IMR-90 (cell line): Measurements from ENCODE around the gene COL6A5. TPM values are rescaled to one million over a fixed set of nuclear protein-coding genes. Genes with fewer than 3 reads are reported as not detected.

Experiments used
- ATAC-seq: fragments of 200-7000 bp; cut with Tn5 transposase; 2 replicates; pipeline ENCODE4 v1.9.1; 2020; ENCODE audit warnings: low read depth, mild to moderate bottlenecking, moderate library complexity
- BruUV-seq: library from RNA; stranded (reverse); fragments of 400-500 nt; replicated peaks from 2 replicates; lab custom pipeline; 2021; lab: Mats Ljungman, UMichigan
- CTCF ChIA-PET: fragments of 300-600 bp; formaldehyde crosslinking; extraction: SDS; loops from one replicate; lab custom pipeline; 2021; ENCODE audit warnings: antibody characterized with exemption; lab: Yijun Ruan, JAX
- POLR2A ChIA-PET: fragments of 300-600 bp; sonication (Branson Sonifier 250); formaldehyde crosslinking; loops from one replicate; lab custom pipeline; 2022; ENCODE audit warnings: antibody characterized with exemption; ENCODE audit not compliant: unreplicated experiment; lab: Charles Lee
- DNase-seq: peaks from one replicate; pipeline ENCODE4 v3.0.0; 2013
- H2AFZ ChIP-seq: replicated peaks from 2 replicates; pipeline ENCODE3; 2013; ENCODE audit warnings: low read length, mild to moderate bottlenecking; ENCODE audit not compliant: poor library complexity
- H2AK5ac ChIP-seq: 2 replicates; pipeline ENCODE4 v1.6.1; 2013; ENCODE audit warnings: low read depth, low read length, inconsistent platforms
- H2AK9ac ChIP-seq: replicated peaks from 2 replicates; pipeline ENCODE3; 2013; ENCODE audit warnings: mild to moderate bottlenecking, low read depth, low read length, moderate library complexity; ENCODE audit not compliant: poor library complexity
- H2BK120ac ChIP-seq: 2 replicates; pipeline ENCODE4 v1.6.1; 2013; ENCODE audit warnings: low read depth, low read length, inconsistent platforms
- H2BK15ac ChIP-seq: 3 replicates; pipeline ENCODE4 v1.6.1; 2013; ENCODE audit warnings: low read depth, low read length, inconsistent platforms
- H2BK20ac ChIP-seq: 2 replicates; pipeline ENCODE4 v1.6.1; 2013; ENCODE audit warnings: low read depth, mild to moderate bottlenecking, inconsistent platforms, low read length, moderate library complexity
- H2BK5ac ChIP-seq: 2 replicates; pipeline ENCODE4 v1.6.1; 2013; ENCODE audit warnings: mild to moderate bottlenecking, low read depth, low read length, inconsistent platforms; ENCODE audit not compliant: poor library complexity, severe bottlenecking
- H3K14ac ChIP-seq: replicated peaks from 2 replicates; pipeline ENCODE4 v1.6.1; 2013; ENCODE audit warnings: low read depth, low read length, inconsistent platforms
- H3K18ac ChIP-seq: 2 replicates; pipeline ENCODE4 v1.6.1; 2013; ENCODE audit warnings: low read depth, low read length, control low read depth
- H3K23ac ChIP-seq: 2 replicates; pipeline ENCODE4 v1.6.1; 2013; ENCODE audit warnings: low read depth, low read length, inconsistent platforms
- H3K27ac ChIP-seq: 2 replicates; pipeline ENCODE4 v1.5.1; 2013; ENCODE audit warnings: mild to moderate bottlenecking, control low read depth, low read length; ENCODE audit not compliant: insufficient read depth
- H3K27me3 ChIP-seq: 2 replicates; pipeline ENCODE4 v1.6.1; 2013; ENCODE audit warnings: low read length; ENCODE audit not compliant: control insufficient read depth, insufficient read depth
- H3K36me3 ChIP-seq: 2 replicates; pipeline ENCODE4 v1.6.1; 2013; ENCODE audit warnings: low read length, mixed read lengths; ENCODE audit not compliant: control insufficient read depth, insufficient read depth
- H3K4ac ChIP-seq: 2 replicates; pipeline ENCODE4 v1.6.1; 2013; ENCODE audit warnings: low read depth, low read length, inconsistent platforms
- H3K4me1 ChIP-seq: 2 replicates; pipeline ENCODE4 v1.6.1; 2013; ENCODE audit warnings: low read length, mixed read lengths; ENCODE audit not compliant: control insufficient read depth, insufficient read depth
- H3K4me2 ChIP-seq: 2 replicates; pipeline ENCODE4 v1.6.1; 2013; ENCODE audit warnings: low read depth, mild to moderate bottlenecking, control low read depth, low read length, moderate library complexity
- H3K4me3 ChIP-seq: 2 replicates; pipeline ENCODE4 v1.5.1; 2013; ENCODE audit warnings: low read depth, mild to moderate bottlenecking, control low read depth, low read length, moderate library complexity; ENCODE audit not compliant: insufficient read depth
- H3K56ac ChIP-seq: 2 replicates; pipeline ENCODE4 v1.6.1; 2013; ENCODE audit warnings: low read length, inconsistent platforms; ENCODE audit not compliant: insufficient read depth; ENCODE audit errors: extremely low read depth
- H3K79me1 ChIP-seq, 2 experiments: 2 replicates each; pipeline ENCODE4 v1.6.1; 2013; ENCODE audit warnings: low read length in 2 of 2, inconsistent platforms in 1 of 2, low read depth in 1 of 2
- H3K9ac ChIP-seq: 2 replicates; pipeline ENCODE4 v1.6.1; 2013; ENCODE audit warnings: low read depth, low read length, control low read depth
- H3K9me1 ChIP-seq: 2 replicates; pipeline ENCODE4 v1.6.1; 2013; ENCODE audit warnings: low read length, inconsistent platforms; ENCODE audit not compliant: insufficient read depth
- H3K9me3 ChIP-seq: 2 replicates; pipeline ENCODE4 v1.6.1; 2013; ENCODE audit warnings: low read length; ENCODE audit not compliant: control insufficient read depth, insufficient read depth
- H4K20me1 ChIP-seq: 2 replicates; pipeline ENCODE4 v1.6.1; 2013; ENCODE audit warnings: low read length, inconsistent platforms; ENCODE audit not compliant: insufficient read depth
- H4K5ac ChIP-seq: 2 replicates; pipeline ENCODE4 v1.6.1; 2013; ENCODE audit warnings: mild to moderate bottlenecking, low read depth, low read length, control low read depth
- H4K8ac ChIP-seq, 2 experiments: 2 replicates each; pipeline ENCODE4 v1.6.1; 2013; ENCODE audit warnings: low read depth in 2 of 2, low read length in 2 of 2, control low read depth in 1 of 2, inconsistent platforms in 1 of 2
- H4K91ac ChIP-seq: 2 replicates; pipeline ENCODE4 v1.6.1; 2013; ENCODE audit warnings: low read depth, low read length, inconsistent platforms; ENCODE audit not compliant: insufficient read depth
- BHLHE40 ChIP-seq: fragments of 150-350 bp; IDR thresholded peaks from 2 replicates; pipeline ENCODE4 v1.6.1; 2016; ENCODE audit warnings: mild to moderate bottlenecking, low read depth, low read length
- CHD1 ChIP-seq: IDR thresholded peaks from 2 replicates; pipeline ENCODE4 v1.6.1; 2012; ENCODE audit warnings: low read depth, low read length, improper control_type of control experiment
- MAFK ChIP-seq: IDR thresholded peaks from 2 replicates; pipeline ENCODE4 v1.6.1; 2012; ENCODE audit warnings: low read depth, low read length, improper control_type of control experiment
- MAZ ChIP-seq: IDR thresholded peaks from 2 replicates; pipeline ENCODE4 v1.6.1; 2012; ENCODE audit warnings: low read depth, mild to moderate bottlenecking, low read length, improper control_type of control experiment, moderate library complexity, borderline replicate concordance
- NFE2L2 ChIP-seq: fragments of 150-350 bp; IDR thresholded peaks from 2 replicates; pipeline ENCODE4 v1.6.1; 2016; ENCODE audit warnings: low read depth, mild to moderate bottlenecking, low read length
- POLR2A ChIP-seq: IDR thresholded peaks from 2 replicates; pipeline ENCODE4 v1.6.1; 2012; ENCODE audit warnings: mild to moderate bottlenecking, low read depth, low read length
- RAD21 ChIP-seq: IDR thresholded peaks from 2 replicates; pipeline ENCODE4 v1.6.1; 2012; ENCODE audit warnings: low read length, improper control_type of control experiment
- RFX5 ChIP-seq: IDR thresholded peaks from 2 replicates; pipeline ENCODE4 v1.8.0; 2012; ENCODE audit warnings: low read depth, mild to moderate bottlenecking, low read length, moderate library complexity
- WGBS, 2 experiments: methylation state at CpG; one replicate each; pipeline versions ENCODE4 v1.1.5 to v1.1.7; 2013; ENCODE audit warnings: missing lambda C conversion rate in 2 of 2; ENCODE audit not compliant: insufficient read length in 1 of 2; ENCODE audit errors: extremely low coverage in 2 of 2; 5-methylcytosine and 5-hydroxymethylcytosine counted together
- dilution Hi-C: fragments of 300-500 bp; cut with HindIII; formaldehyde crosslinking; loops from one replicate; pipeline ENCODE4 v1.14.3; 2018; ENCODE audit warnings: low sequenced_read_pairs; ENCODE audit not compliant: unreplicated experiment
- in situ Hi-C: fragments of 300-500 bp; cut with MboI; formaldehyde crosslinking; loops from 3 replicates; pipeline ENCODE4 v1.14.3; 2019; ENCODE audit warnings: low sequenced_read_pairs, inconsistent platforms, mixed read lengths
- intact Hi-C: fragments of 100-400 bp; cut with micrococcal nuclease; formaldehyde crosslinking; loops from 2 replicates; pipeline ENCODE4 v1.10.0; 2022
- polyA plus RNA-seq, 3 experiments: library from polyadenylated mRNA; depleted of rRNA; stranded (reverse); fragments of >200 nt; gene quantifications; 2 replicates each; pipeline ENCODE4 v1.2.3, GENCODE V29; 2012; ENCODE audit warnings: low replicate concordance in 1 of 3
- total RNA-seq: library from RNA; depleted of rRNA; stranded (reverse); fragments of >200 nt; gene quantifications from 2 replicates; pipeline ENCODE4 v1.2.3, GENCODE V29; 2012
- TF ChIP-seq, protein P1 (sequence below): fragments of 150-350 bp; IDR thresholded peaks from 2 replicates; pipeline ENCODE4 v1.6.1; 2016; ENCODE audit warnings: low read depth, mild to moderate bottlenecking, low read length, moderate library complexity, borderline replicate concordance
- TF ChIP-seq, protein P2 (sequence below): fragments of 150-350 bp; IDR thresholded peaks from 2 replicates; pipeline ENCODE4 v1.6.1; 2017; ENCODE audit warnings: mild to moderate bottlenecking, antibody characterized with exemption, low read length, low read depth
- TF ChIP-seq, protein P3 (sequence below): conservative IDR thresholded peaks from 2 replicates; pipeline ENCODE4 v1.5.1; 2012; ENCODE audit warnings: mild to moderate bottlenecking, low read depth, low read length, improper control_type of control experiment

The COL6A5 gene
- total and polyA plus RNA-seq, 2 of the 4 experiments (the other 2 are of a cell fraction), result not detected

DNA sequence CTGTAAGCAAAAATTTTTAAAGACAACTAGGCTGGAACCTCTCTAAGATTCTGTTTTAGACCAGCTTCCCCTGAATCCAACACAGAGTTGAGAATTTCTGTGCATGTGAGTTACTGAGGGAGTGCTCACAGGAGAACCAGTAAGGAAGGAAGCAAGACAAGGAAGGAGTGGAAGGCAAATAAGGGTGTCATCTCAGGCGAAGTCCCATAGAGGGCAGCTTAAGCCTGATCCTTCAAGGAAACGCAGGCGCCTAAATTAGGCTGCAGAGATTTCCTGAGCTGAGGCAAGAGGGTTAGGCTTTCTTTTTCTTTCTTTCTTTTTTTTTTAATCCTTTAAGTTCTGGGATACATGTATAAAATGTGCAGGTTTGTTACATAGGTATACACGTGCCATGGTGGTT, 135.3 kb downstream of the COL6A5 start:
- Histone ChIP-seq H3K14ac (no peak overlapping the region), H4K20me1 (no peaks in the 10 kb centered on the region), H4K5ac (no peak overlapping the region), H2BK5ac (no peak overlapping the region), H3K56ac (no peak overlapping the region), H4K91ac (no peak overlapping the region), H4K8ac (no peak overlapping the region), H3K9me3 (no peaks in the 10 kb centered on the region), H3K9ac (no peak overlapping the region), H2BK15ac (no peak overlapping the region), H2AFZ (no peak overlapping the region), H2AK9ac (no peak overlapping the region), H3K4me2 (no peak overlapping the region), H3K4ac (no peak overlapping the region), H3K36me3 (no peaks in the 10 kb centered on the region), H3K27me3 (no peaks in the 10 kb centered on the region), H2BK20ac (no peak overlapping the region), H3K4me3 (no peak overlapping the region), H2AK5ac (no peak overlapping the region), H3K4me1 (no peaks in the 10 kb centered on the region), H3K79me1 (no peaks in the 10 kb centered on the region), H3K27ac (no peak overlapping the region), H3K18ac (no peak overlapping the region), H2BK120ac (no peak overlapping the region), H3K23ac (no peak overlapping the region), H3K9me1 (no peaks in the 10 kb centered on the region)
- intact Hi-C loops (loop anchor here (1.0 to 10.0 kb wide), 2 partner anchors 264 to 413 kb away; partner anchors contain the start of gene PIK3R4), dilution Hi-C loops (no loop called here), in situ Hi-C loops (no loop called here)
- WGBS, 2 experiments, result no CpG with 5 or more reads among the region's 4 CpGs
- ChIA-PET POLR2A (interaction anchor here (0.6 kb wide), 1 partner anchor 304 kb away, joined by 7 read pairs; no protein-coding TSS in a partner anchor), CTCF (interaction anchor here (0.9 to 1.2 kb wide), 2 partner anchors 23 to 96 kb away, joined by 3 to 4 read pairs; no protein-coding TSS in a partner anchor)
- BruUV-seq, result no TSS peak
- TF ChIP-seq RFX5, result no peak
- no peak for TF ChIP-seq NFE2L2
- TF ChIP-seq MAZ, result no peak
- no peak for TF ChIP-seq CHD1
- TF ChIP-seq BHLHE40, result no peak
- TF ChIP-seq, protein P1, sequence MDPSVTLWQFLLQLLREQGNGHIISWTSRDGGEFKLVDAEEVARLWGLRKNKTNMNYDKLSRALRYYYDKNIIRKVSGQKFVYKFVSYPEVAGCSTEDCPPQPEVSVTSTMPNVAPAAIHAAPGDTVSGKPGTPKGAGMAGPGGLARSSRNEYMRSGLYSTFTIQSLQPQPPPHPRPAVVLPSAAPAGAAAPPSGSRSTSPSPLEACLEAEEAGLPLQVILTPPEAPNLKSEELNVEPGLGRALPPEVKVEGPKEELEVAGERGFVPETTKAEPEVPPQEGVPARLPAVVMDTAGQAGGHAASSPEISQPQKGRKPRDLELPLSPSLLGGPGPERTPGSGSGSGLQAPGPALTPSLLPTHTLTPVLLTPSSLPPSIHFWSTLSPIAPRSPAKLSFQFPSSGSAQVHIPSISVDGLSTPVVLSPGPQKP, result no peak
- TF ChIP-seq, protein P2, sequence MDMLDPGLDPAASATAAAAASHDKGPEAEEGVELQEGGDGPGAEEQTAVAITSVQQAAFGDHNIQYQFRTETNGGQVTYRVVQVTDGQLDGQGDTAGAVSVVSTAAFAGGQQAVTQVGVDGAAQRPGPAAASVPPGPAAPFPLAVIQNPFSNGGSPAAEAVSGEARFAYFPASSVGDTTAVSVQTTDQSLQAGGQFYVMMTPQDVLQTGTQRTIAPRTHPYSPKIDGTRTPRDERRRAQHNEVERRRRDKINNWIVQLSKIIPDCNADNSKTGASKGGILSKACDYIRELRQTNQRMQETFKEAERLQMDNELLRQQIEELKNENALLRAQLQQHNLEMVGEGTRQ, result no peak
- TF ChIP-seq RAD21, result 0 out of 2 replicates have a peak, but pooled peaks have one; percentile 38
- no peak for TF ChIP-seq POLR2A
- TF ChIP-seq MAFK, result no peak
- TF ChIP-seq, protein P3, sequence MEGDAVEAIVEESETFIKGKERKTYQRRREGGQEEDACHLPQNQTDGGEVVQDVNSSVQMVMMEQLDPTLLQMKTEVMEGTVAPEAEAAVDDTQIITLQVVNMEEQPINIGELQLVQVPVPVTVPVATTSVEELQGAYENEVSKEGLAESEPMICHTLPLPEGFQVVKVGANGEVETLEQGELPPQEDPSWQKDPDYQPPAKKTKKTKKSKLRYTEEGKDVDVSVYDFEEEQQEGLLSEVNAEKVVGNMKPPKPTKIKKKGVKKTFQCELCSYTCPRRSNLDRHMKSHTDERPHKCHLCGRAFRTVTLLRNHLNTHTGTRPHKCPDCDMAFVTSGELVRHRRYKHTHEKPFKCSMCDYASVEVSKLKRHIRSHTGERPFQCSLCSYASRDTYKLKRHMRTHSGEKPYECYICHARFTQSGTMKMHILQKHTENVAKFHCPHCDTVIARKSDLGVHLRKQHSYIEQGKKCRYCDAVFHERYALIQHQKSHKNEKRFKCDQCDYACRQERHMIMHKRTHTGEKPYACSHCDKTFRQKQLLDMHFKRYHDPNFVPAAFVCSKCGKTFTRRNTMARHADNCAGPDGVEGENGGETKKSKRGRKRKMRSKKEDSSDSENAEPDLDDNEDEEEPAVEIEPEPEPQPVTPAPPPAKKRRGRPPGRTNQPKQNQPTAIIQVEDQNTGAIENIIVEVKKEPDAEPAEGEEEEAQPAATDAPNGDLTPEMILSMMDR, result peak; percentile 36
- ATAC-seq, result peak; percentile 65
- DNase-seq, result peak; percentile 28
